Measurements from ENCODE around the gene LATS1. TPM values are rescaled to one million over a fixed set of nuclear protein-coding genes. Genes with fewer than 3 reads are reported as not detected.

The LATS1 gene
- total and polyA plus RNA-seq, 10 of the 15 experiments (the other 5 are each of a cell fraction or from before 2014, with no cell fraction given): 2.1 to 15.6 (median 11.0) TPM

DNA sequence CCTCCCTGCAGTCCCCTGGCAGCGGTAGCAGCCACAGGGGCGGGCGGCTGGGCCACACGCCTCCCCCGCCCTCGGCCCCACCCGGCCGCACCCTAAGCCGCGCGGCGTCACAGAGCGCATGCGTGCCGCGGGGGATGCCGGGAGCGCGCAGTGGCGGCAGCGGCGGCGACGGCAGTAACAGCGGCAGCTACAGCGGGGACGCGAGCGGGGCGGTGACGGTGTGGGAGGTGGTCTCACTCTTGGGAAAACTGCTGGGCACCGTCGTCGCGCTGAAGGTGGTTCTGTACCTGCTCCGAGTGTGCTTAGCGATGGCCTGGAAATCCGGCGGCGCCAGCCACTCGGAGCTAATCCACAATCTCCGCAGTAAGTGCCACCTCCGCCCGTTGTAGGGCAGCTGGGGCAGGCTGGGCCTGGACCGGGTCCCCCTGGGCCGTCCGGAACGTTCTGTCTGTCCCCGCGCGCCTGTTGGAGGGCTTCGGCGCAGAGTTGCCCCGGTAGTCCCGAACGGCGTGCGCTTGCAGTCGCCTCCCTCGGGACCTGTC is 31.8 kb upstream of the LATS1 start, which contains the start of gene PCMT1 (continued):
- no peak for TF ChIP-seq ATF7 (IDR thresholded peaks at IDR 0.05; ENCODE audit: low read depth)
- no peak for TF ChIP-seq NFIC (IDR thresholded peaks at IDR 0.05; ENCODE audit: low read depth, low read length)
- TF ChIP-seq POLR2AphosphoS5 (IDR thresholded peaks at IDR 0.05; ENCODE audit: low read length): peak; percentile 80
- TF ChIP-seq GATAD2B (conservative IDR thresholded peaks at IDR 0.05; ENCODE audit: low read depth): peak; percentile 83
- TF ChIP-seq SREBF1 (IDR thresholded peaks at IDR 0.05; ENCODE audit: low read length): no peak
- no peak for TF ChIP-seq TBL1XR1 (IDR thresholded peaks at IDR 0.05; ENCODE audit: low read depth, low read length)
- TF ChIP-seq ZNF207 (IDR thresholded peaks at IDR 0.05; ENCODE audit: borderline replicate concordance): peak; percentile 55; the same call in 1 of the 2 replicates
- TF ChIP-seq SMAD5 (IDR thresholded peaks at IDR 0.05; ENCODE audit: low read depth): no peak; the same call in 1 of the 2 replicates
- no peak for TF ChIP-seq ASH2L (IDR thresholded peaks at IDR 0.05; ENCODE audit: borderline replicate concordance, low read depth)
- TF ChIP-seq ZNF592 (IDR thresholded peaks at IDR 0.05): no peak
- peak; percentile 92 for TF ChIP-seq POLR2A (IDR thresholded peaks at IDR 0.05; ENCODE audit: low read depth, low read length)
- peak in 1 of 2 experiments; percentile 65; a peak in 1 of 3 replicates for TF ChIP-seq EGR1 (IDR thresholded peaks at IDR 0.05; ENCODE audit: borderline replicate concordance in 1 of 2, low read depth in 2 of 2, low read length in 2 of 2)
- no peak for TF ChIP-seq FOXK2 (IDR thresholded peaks at IDR 0.05)
- no peak for TF ChIP-seq ZNF622 (IDR thresholded peaks at IDR 0.05)
- TF ChIP-seq SRF (IDR thresholded peaks at IDR 0.05; ENCODE audit: low read depth in 2 of 2, low read length in 2 of 2): 0 out of 4 replicates have a peak, but pooled peaks of 1 of the 2 experiments have one; percentile 11
- TF ChIP-seq, protein P1, sequence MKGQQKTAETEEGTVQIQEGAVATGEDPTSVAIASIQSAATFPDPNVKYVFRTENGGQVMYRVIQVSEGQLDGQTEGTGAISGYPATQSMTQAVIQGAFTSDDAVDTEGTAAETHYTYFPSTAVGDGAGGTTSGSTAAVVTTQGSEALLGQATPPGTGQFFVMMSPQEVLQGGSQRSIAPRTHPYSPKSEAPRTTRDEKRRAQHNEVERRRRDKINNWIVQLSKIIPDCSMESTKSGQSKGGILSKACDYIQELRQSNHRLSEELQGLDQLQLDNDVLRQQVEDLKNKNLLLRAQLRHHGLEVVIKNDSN (IDR thresholded peaks at IDR 0.05; ENCODE audit: borderline replicate concordance, extremely low read length, insufficient read depth, low read depth, low read length): no peak
- TF ChIP-seq CHD2 (IDR thresholded peaks at IDR 0.05; ENCODE audit: borderline replicate concordance, low read depth, low read length): no peak
- TF ChIP-seq POLR2AphosphoS2 (IDR thresholded peaks at IDR 0.05; ENCODE audit: low read depth, low read length): peak; percentile 84; the same call in 1 of the 2 replicates
- TF ChIP-seq NRF1 (conservative IDR thresholded peaks at IDR 0.05; ENCODE audit: low read depth, low read length): peak; percentile 58
- TF ChIP-seq RELA (IDR thresholded peaks at IDR 0.05; ENCODE audit: borderline replicate concordance, partially characterized antibody): no peak
- peak; percentile 68 for TF ChIP-seq IKZF1 (conservative IDR thresholded peaks at IDR 0.05)
- TF ChIP-seq MEF2B (IDR thresholded peaks at IDR 0.05; ENCODE audit: partially characterized antibody, poor library complexity, severe bottlenecking): peak; percentile 70
- no peak for TF ChIP-seq WRNIP1 (IDR thresholded peaks at IDR 0.05; ENCODE audit: borderline replicate concordance, low read depth, low read length)
- TF ChIP-seq MTA3 (IDR thresholded peaks at IDR 0.05; ENCODE audit: borderline replicate concordance, low read length): no peak
- TF ChIP-seq CBX5 (IDR thresholded peaks at IDR 0.05; ENCODE audit: low read depth): no peak
- no peak; the same call in 1 of the 2 replicates for TF ChIP-seq MLLT1 (IDR thresholded peaks at IDR 0.05)

All from GM12878 (cell line).